GM12892 (cell line): Measurements from ENCODE around the gene ELAPOR1.

Experiments used
- POLR2A ChIP-seq: IDR thresholded peaks from 2 replicates; pipeline ENCODE4 v1.6.1; 2011; ENCODE audit warnings: low read depth, low read length, control low read depth
- POLR2AphosphoS5 ChIP-seq: IDR thresholded peaks from 2 replicates; pipeline ENCODE4 v1.6.1; 2011; ENCODE audit warnings: low read depth, low read length, control low read depth
- TAF1 ChIP-seq: IDR thresholded peaks from 2 replicates; pipeline ENCODE4 v1.6.1; 2011; ENCODE audit warnings: low read depth, mild to moderate bottlenecking, control low read depth, low read length, borderline replicate concordance

- TF ChIP-seq TAF1 (no peak), POLR2A (no peak), POLR2AphosphoS5 (no peak)
Observed at GRCh38 chr1:109067883-109068282, 46.0 kb upstream of the ELAPOR1 start.
